Smooth muscle cell (in vitro differentiated cells): ENCODE data around the gene SCPEP1. TPM values are rescaled to one million over a fixed set of nuclear protein-coding genes. Genes with fewer than 3 reads are reported as not detected.
A peak's percentile ranks its signal among the peaks of the same experiment; 100 is the strongest.

ENCODE experiments used
- DNase-seq: peaks from one replicate; lab custom pipeline; 2025; ENCODE audit not compliant: unreplicated experiment; lab: John Stamatoyannopoulos, UW
- H2AFZ ChIP-seq: fragments of 200-600 bp; sonication (generic); 2 replicates; pipeline ENCODE4 v1.6.0; 2016; ENCODE audit warnings: antibody characterized with exemption, low read depth, mild to moderate bottlenecking
- H3F3A ChIP-seq: fragments of 200-600 bp; sonication (generic); 2 replicates; pipeline ENCODE4 v1.6.0; 2017; ENCODE audit warnings: antibody characterized with exemption, low read depth
- H3K27ac ChIP-seq: fragments of 200-600 bp; sonication (generic); 2 replicates; pipeline ENCODE4 v1.5.1; 2016; ENCODE audit warnings: low read depth, mild to moderate bottlenecking
- H3K27me3 ChIP-seq: fragments of 200-600 bp; sonication (generic); 2 replicates; pipeline ENCODE4 v1.6.1; 2016; ENCODE audit warnings: low read depth, mild to moderate bottlenecking
- H3K36me3 ChIP-seq: fragments of 200-600 bp; sonication (generic); 2 replicates; pipeline ENCODE4 v1.5.1; 2016; ENCODE audit warnings: low read depth
- H3K4me1 ChIP-seq: fragments of 200-600 bp; sonication (generic); 2 replicates; pipeline ENCODE4 v1.5.1; 2016; ENCODE audit warnings: low read depth
- H3K4me2 ChIP-seq: fragments of 200-600 bp; sonication (generic); 2 replicates; pipeline ENCODE4 v1.6.0; 2016; ENCODE audit warnings: mild to moderate bottlenecking
- H3K4me3 ChIP-seq: fragments of 200-600 bp; sonication (generic); 2 replicates; pipeline ENCODE4 v1.5.1; 2016; ENCODE audit warnings: mild to moderate bottlenecking
- H3K79me2 ChIP-seq: fragments of 200-600 bp; sonication (generic); 2 replicates; pipeline ENCODE4 v1.6.0; 2016; ENCODE audit warnings: low read depth, mild to moderate bottlenecking
- H3K9ac ChIP-seq: fragments of 200-600 bp; sonication (generic); 2 replicates; pipeline ENCODE4 v1.6.0; 2016; ENCODE audit warnings: low read depth
- H3K9me3 ChIP-seq: fragments of 200-600 bp; sonication (generic); replicated peaks from 2 replicates; pipeline ENCODE4 v1.5.1; 2016; ENCODE audit warnings: low read depth
- H4K20me1 ChIP-seq: fragments of 200-600 bp; sonication (generic); 2 replicates; pipeline ENCODE4 v1.6.0; 2016; ENCODE audit warnings: low read depth
- CTCF ChIP-seq: fragments of 200-600 bp; sonication (generic); IDR thresholded peaks from 2 replicates; pipeline ENCODE4 v1.5.1; 2017; ENCODE audit warnings: borderline replicate concordance, mild to moderate bottlenecking, antibody characterized with exemption; ENCODE audit not compliant: insufficient read depth, poor library complexity, severe bottlenecking
- WGBS: methylation state at CpG from one replicate; pipeline ENCODE4 v1.1.7; 2016; ENCODE audit warnings: low lambda C conversion rate; 5-methylcytosine and 5-hydroxymethylcytosine counted together
- polyA plus RNA-seq: library from polyadenylated mRNA; unstranded; fragments of >200 nt; fragmentation: Nextera tagmentation; extraction: Ambion mirVana; gene quantifications from 2 replicates; pipeline ENCODE4 v1.2.1, GENCODE V29; 2016
- total RNA-seq: library from RNA; depleted of rRNA; stranded (reverse); fragments of >200 nt; gene quantifications from 2 replicates; pipeline ENCODE4 v1.2.3, GENCODE V29; 2014

Gene SCPEP1
- total and polyA plus RNA-seq, 2 experiments from 2014 or later, result 42.8 to 48.5 TPM

DNA sequence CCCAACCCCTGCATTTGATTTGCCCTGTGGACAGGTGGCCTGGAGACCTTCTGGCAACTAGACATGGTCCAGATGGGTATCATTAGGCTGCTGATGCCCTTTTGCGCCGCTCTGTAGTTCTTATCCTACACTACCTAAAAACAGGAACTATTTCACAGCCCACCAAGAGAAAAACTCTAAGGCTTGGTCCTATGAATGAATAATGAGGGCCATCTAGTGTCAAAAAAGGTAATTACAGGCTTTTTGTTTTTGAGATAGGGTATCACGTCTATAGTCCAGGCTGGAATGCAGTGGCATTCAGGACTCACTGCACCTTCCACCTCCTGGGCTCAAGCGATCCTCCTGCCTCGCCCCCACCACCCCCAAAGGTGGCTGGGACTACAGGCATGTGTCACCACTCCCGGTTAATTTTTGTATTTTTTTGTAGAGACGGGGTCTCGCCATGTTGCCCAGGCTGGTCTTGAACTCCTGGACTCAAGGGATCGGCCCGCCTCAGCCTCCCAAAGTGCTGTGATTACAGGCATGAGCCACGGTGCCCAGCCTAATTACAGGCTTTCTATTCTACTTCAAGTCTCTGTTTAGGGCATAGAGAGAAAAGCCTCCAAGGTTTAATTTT lies 38.0 kb upstream of the SCPEP1 start:
- no peaks in the 10 kb centered on the region for H3K4me1 ChIP-seq

GRCh38 chr17:56943505-56944125 lies 34.3 kb upstream of the SCPEP1 start:
- 88% methylated on average over 10 of the region's 10 CpGs for WGBS

More for the DNA sequence above, 38.0 kb upstream of the SCPEP1 start:
- DNase-seq, result no peak
- H3K9ac ChIP-seq, result no peak overlapping the region
- no peaks in the 10 kb centered on the region for H4K20me1 ChIP-seq
- no peak overlapping the region for H3K27ac ChIP-seq
- no peaks in the 10 kb centered on the region for H3K79me2 ChIP-seq
- TF ChIP-seq CTCF, result peak; percentile 59
- peaks cover 13% of the 10 kb centered on the region for H3K36me3 ChIP-seq
- no peak overlapping the region for H2AFZ ChIP-seq
- no peaks in the 10 kb centered on the region for H3K27me3 ChIP-seq
- no peak overlapping the region for H3K4me3 ChIP-seq
- no peak overlapping the region for H3K4me2 ChIP-seq
- no peaks in the 10 kb centered on the region for H3K9me3 ChIP-seq
- no peaks in the 10 kb centered on the region for H3F3A ChIP-seq
- WGBS, result 76% methylated on average over 11 of the region's 11 CpGs

DNA sequence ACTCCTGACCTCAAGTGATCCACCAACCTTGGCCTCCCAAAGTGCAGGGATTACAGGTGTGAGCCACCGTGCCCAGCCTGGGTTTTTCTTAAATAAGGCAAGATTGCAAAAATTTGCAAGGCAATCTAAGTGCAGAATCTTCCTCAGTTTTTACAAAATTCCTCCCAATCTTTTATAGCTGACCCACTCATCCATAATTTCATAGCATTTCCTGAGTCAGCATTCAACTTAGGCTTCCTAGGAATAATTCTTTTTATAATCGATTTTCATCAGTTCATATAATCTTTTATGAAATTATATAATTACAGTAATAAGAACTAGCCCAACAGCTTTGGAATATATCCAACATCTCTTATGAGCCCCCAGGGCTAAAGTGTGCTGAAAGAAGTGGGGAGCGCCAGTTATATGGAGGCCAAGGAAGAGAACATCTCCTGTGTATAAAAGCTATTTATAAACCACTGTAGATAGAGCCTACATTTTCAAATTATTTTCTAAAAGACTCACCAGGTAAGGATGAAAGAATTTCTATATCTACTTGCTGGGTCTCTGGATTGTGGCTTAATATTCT lies 31.9 kb upstream of the SCPEP1 start:
- Histone ChIP-seq H3K9ac (no peak overlapping the region), H3K4me2 (no peak overlapping the region), H3K27ac (no peak overlapping the region), H3K36me3 (peaks cover 24% of the 10 kb centered on the region), H3F3A (no peaks in the 10 kb centered on the region), H3K4me1 (no peaks in the 10 kb centered on the region), H3K27me3 (no peaks in the 10 kb centered on the region), H3K4me3 (no peak overlapping the region), H4K20me1 (no peaks in the 10 kb centered on the region), H3K9me3 (no peaks in the 10 kb centered on the region), H2AFZ (no peak overlapping the region), H3K79me2 (no peaks in the 10 kb centered on the region)
- TF ChIP-seq CTCF, result no peak
- whole genome bisulfite sequencing, result 95% methylated on average over 3 of the region's 3 CpGs
- DNase-seq, result no peak

More at GRCh38 chr17:56943505-56944125, 34.3 kb upstream of the SCPEP1 start:
- no peaks in the 10 kb centered on the region for H3K79me2 ChIP-seq
- no peak overlapping the region for H3K4me3 ChIP-seq
- no peak for DNase-seq
- no peak overlapping the region for H3K4me2 ChIP-seq
- no peak for TF ChIP-seq CTCF
- H2AFZ ChIP-seq, result no peak overlapping the region
- no peak overlapping the region for H3K27ac ChIP-seq
- H3K4me1 ChIP-seq, result no peaks in the 10 kb centered on the region
- peaks cover 19% of the 10 kb centered on the region for H3K36me3 ChIP-seq
- H3K27me3 ChIP-seq, result no peaks in the 10 kb centered on the region
- H3F3A ChIP-seq, result no peaks in the 10 kb centered on the region
- H3K9ac ChIP-seq, result no peak overlapping the region
- H4K20me1 ChIP-seq, result no peaks in the 10 kb centered on the region
- no peaks in the 10 kb centered on the region for H3K9me3 ChIP-seq
